GM21526 (cell line): ENCODE results near the gene CACNA1F.

Experiments
- ATAC-seq: cut with Tn5 transposase; IDR thresholded peaks from one replicate; pipeline ENCODE4 v1.9.1; 2021; ENCODE audit warnings: moderate library complexity; ENCODE audit not compliant: unreplicated experiment, low FRiP score

Gene CACNA1F

DNA sequence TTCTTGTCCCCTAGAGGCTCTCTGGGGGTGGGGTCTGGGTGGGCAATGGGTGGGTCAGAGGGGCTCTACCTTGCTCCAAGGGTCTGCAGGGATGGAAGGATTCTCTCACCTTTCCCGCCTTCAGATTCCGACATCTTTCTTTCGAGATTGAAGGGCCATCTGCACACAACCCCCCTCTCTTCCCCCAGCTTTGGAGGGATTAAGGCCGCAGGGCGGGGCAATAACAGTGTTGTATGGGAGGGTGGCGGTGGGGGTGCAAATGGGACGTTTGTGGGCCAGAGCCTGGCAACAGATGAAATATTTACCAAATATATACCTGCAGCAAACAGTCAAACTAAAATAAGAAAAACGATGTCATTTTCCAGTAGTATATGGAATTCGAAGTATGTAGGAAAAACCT is at the start of gene CACNA1F:
CACNA1F (minus strand) TSS at position 165 of the 400 bp plus-strand sequence; CDS start at position 134, 31 bp downstream.
- no peak for ATAC-seq

DNA sequence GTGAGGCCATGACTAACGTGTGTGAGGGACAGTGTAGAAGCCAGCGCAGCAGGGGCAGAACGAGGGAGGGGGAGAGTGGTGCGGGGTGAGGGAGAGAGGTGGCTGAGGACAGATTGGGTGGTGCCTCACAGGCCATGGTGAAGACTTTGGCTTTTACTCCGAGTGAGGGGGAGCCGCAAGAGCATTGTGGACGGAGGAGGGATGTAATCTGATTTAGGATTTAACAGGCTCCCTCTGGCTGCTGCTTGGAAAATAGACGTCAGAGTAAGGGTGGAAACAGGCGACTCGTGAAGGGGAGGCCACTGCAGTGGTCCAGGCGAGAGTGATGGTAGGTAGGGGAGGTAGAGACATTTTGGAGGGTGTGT is 49.5 kb upstream of the CACNA1F start:
- ATAC-seq, result no peak

DNA sequence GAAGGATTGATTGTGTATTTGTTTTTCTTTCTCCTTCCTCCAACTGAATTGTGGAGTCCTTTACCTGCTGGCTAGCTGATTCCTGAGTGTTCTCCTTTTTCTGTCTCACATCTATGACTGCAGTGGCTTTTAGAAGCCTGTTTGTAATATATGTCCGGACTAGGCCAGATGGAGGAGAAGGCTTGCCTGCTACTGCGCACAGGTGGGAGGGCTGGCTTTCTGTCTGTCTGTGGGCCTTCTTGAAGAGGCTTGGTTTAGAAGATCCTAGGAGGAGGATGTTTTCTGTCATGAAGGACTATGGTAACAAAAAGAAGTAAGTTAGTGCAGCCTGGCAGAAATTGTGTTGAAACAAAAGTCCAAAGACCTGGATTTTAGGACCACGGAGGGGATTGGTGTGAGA is 44.9 kb upstream of the CACNA1F start:
- ATAC-seq, result no peak

DNA sequence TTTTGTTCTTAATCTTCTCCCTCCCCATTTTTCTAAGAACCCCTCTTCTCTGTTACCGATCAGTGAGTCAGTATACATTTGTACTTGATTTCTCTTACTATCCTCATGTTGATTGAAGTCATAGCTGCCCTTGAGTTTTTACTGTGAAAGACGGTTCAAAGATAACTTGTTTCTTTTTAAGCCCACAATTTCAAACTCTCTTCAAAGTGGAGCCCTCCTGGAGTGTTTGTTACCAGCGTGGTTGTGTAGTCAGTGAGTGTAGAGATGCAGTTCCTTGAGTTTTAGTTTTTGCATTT is 44.3 kb upstream of the CACNA1F start:
- ATAC-seq, result no peak

DNA sequence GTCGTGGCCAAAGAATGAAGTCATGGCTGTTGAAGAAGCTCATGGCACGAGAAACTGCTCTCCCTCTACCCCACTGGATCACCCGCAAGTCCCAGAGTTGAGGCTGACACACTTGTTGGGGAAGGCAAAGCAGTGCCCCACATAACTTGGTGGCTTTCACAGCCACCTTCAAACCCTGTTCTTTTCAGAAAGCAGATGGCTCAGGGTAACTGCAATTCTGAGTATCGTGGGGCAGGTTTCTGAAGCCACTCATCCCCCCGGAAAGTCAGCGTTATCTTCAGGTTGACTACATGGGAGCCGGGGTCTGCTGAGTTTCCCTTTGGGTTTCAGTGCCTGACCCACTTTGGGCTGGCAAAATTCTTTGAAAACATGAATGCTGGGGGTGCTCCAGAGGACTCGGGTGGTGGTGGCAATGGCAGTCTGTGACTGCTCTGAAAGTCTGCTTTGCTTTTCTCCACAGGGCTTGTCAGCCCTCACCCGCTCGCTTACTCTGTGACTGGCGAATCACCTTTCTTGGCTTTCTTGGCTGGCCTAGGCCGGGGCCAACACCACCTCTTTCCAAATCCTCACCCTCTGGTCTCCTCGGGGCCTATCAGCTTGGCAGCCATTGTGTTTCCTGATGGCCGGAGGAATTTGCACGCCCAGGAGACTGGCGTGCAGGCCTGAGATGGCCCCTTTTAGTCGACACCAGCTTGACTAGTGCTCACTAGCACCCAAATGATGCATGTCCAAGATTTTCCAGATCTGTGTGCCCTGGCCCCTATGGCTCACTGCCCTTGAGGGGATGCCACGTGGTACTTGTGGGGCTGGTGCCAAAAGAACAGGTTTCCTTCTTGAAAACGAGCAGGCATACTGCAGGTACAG is 43.8 kb upstream of the CACNA1F start:
- no peak for ATAC-seq

DNA sequence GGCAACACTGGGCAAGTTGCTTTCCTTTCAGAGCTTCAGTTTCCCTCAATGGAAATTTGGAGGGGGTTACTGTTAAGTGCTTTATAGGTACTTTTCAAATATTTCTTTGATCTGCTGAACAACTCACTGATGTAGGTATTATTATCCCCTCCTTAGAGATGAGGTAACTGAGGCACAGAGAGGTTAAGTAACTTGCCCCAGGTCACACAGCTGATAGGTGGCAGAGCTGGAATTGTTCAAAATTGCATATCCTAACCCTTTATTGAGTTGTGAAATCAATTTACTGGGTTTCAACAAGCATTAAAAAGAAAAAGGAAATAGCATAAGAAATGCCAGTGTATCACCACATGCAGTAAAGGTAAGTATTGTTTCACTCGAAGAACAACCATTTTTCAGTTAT is 43.1 kb upstream of the CACNA1F start:
- no peak for ATAC-seq

DNA sequence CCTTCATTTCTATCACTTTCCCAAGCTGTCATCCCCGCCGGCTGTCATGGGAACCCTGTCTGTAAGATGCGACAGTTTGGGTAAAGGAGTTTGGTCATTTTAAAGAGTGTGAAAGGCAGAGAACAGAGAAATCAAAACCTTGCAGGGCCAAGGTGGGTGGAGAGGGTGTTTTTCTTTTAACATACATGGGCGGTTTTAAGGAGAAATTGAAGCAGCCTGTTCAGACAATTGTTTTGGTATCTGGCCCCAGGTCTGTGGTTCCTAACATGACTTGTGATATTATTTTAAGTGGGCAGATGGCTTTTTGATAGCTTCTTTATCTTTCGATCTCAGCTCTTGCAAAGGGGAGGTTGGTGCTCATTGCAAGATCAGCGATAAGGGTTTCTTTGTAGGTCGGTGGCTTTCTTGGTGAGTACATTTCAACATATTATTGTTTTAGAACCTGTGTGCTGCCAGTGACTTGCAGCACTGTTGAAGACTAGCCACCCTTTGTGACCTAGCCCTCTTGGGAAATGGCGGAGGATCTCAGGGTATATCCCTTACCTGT is 40.1 kb upstream of the CACNA1F start:
- no peak for ATAC-seq

DNA sequence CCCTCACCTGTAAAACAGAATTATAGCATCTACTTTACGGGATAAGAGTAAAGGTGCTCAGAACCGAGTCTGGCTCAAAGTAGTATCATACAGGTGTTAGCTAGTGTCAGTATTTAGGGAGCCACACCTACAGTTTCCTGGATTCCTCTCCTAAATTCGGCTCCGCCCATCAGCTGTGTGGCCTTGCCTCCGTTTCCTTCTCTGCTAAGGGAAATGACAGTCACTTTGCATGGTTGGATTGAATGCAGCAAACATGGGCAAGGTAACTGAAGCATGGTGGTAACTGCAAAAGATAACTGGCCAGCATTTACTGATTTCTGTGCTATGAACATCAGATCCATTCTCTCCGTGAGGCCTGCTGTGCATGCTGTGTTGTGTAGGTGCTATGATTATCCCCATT is 39.3 kb upstream of the CACNA1F start:
- ATAC-seq, result no peak

DNA sequence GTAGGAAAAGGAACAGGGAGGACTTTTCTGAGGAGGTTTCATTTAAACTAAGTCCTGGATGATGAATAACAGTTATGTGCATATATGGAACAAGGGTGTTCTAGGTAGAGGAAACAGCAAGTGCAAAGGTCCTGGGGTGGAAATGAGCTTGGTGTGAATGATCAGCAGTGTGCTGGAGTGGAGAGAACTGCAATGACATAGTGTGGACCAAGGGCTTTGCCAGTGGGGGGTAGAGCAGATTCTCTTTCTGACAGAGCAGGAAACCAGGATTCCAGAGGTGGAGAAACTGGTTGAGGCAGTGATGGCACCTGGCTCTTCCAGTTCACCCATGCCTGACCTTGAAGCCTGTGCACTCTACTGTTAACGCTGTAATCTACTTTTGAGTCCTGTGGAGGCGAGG is 38.2 kb upstream of the CACNA1F start:
- ATAC-seq, result no peak

DNA sequence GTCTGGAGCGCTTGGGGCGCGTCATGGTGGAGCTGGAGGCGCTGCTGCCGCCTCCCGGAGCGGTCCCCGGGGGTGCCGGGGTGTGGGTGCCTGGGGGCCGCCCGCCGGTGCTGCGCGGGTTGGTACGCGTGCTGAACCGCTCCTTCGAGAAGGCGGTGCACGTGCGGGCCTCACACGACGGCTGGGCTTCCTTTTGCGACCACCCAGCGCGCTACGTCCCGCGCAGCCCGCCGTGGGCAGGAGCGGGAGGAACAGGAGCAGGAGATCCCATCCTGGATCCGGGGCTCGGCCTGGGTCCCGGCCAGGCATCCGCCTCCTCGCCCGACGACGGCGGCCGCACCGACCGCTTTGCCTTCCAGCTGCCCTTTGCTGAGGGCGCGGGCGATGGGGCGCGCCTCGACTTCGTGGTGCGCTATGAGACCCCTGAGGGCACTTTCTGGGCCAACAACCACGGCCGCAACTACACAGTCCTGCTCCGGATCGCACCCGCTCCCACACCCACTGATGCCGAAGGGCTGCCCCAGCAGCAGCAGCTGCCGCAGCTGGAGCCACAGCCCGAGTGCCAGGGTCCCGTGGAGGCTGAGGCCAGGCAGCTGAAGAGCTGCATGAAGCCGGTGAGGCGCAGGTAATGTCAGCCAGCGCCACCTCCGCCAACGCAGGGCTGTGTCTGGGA is 37.2 kb upstream of the CACNA1F start:
- no peak for ATAC-seq

DNA sequence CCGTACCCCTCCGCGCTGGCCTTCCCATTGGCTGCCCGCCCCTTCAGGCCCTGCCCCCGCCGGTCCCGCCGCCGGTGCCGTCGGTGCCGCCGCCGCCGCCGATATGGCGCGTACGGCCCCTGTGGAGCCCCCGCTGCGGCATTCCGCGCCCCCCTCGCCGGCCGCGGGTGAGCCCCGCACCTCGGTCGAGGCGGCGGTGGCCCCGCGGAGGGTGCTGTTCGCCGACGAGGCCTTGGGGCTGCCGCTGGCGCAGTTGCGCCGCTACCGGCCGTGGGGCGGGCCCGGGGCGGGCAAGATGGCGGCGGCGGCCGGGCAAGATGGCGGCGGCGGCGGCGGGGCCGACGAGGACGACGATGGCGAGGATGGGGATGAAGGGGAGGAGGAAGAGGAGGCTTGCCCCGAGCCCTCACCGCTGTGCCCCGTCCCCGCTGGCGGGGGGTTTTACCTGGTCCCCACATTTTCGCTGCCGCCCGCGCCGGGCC is 36.7 kb upstream of the CACNA1F start, which contains the start of gene PPP1R3F:
PPP1R3F (plus strand) TSS at position 27 of the 482 bp plus-strand sequence; CDS start at position 104, 77 bp downstream.
- ATAC-seq, result peak; percentile 12

DNA sequence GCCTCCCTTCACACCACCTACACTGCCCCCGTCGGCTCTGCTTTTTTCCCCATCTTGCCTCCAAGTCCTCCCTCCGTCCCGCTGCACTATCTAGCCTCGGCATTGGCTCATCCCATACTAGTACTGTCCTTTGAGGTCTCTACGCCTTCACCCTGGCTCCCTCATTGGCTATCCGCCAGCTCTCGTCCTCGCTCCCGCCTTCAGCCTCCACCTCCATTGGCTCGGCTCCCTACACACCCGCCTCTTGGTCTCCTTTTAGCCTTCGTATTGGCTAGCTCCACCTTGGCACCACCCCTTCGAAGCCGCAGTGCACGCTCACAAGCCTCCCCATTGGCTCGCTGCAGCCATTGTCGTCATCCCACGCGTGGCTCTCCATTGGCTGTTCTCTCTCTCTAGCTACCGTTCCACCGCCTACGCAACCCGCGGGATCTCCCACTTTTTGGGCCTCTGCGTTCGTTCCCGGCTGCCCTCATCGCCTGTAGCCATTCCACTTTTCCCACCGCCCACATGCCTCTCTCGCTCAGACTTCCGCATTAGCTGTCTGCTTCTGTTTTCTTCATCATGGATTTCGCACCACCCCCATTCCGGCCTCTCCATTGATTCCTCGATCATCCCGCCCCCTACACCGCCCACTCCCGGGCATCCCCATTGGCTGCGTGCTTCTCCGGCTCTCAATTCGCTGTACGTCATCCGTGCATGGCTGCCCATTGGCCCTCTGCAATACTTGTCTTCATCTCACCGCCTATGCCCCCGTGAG is 36.0 kb upstream of the CACNA1F start:
- ATAC-seq, result peak; percentile 80

DNA sequence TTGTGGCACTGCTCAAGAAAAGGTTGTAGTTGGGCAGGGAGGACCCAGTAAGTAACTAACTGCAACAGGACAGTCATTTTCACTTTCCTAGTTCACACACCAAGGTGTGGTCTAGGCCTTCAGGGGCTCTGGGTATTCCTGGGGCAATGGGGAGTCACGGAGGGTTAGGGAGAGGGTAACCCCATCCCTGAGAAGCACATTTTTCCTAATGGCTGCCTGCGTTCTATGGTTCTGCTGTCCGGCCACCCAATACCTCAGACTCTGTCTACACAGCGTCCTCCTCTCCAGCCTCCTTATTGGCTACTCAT is 35.5 kb upstream of the CACNA1F start:
- ATAC-seq, result no peak

DNA sequence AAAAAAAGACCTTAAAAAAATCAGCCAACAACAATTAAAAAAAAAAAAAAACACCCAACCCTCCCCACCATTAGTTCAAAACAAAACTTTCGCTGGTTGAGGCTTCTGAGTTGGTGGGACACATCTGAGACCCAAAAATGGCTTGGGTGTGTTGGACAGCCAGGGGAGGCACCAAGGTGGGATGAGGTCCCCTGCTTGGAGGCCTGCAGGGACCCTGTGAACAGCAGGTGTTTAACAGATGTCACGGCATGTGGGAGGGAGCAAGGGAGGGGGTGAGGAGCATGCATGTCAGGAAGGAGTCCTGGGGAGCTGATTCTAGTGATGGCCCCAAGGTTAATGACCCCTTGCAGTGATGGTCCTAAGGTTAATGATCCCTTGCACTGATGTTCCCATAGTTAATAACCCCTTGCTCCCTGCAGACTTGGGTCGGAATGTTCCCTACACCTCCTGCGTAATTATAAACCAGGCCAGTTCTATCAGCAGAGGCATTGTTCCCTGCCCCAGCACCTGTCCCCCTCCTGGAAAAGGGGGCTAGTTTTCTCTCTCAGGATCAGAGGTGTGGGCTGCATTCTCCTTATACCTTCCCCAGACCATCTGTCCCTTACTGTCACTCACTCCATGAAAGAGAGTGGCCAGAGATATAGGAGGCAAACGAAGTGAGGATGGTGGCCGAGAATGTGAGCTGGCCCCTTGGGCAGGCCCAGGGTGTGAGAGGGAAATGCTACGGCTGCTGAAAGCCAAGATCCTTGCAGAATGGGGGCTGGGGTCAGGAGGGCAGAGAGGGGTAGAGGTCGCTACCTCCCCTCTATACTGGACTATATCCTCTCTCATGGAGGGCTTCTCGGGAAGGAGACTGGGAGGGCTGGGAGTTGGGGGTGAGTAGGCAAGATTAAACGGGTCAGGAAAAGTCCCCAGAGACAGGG is 33.6 kb upstream of the CACNA1F start:
- no peak for ATAC-seq

DNA sequence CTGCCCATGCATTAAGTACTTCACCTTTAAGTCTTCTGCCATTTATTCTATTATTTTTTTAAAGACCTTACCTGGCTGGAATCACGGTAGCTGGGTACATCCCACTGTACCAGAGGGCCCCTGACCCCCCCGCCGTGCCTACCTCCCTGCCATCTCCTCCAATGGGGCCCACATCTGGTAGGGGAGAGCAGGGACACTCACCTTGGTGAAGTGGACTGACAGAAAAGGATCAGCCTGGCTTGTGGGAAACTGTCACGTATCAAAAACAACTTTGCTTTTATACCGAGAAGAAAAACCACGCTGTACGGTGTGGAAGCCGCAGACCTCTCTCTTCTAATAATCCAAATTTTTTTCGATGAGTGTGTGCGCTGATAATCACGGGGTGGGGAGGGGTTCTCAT is 31.3 kb upstream of the CACNA1F start, which contains the start of gene FOXP3:
FOXP3 (minus strand) TSS at position 251 of the 400 bp plus-strand sequence. CDS start 6,205 bp downstream, outside the sequence.
- no peak for ATAC-seq

DNA sequence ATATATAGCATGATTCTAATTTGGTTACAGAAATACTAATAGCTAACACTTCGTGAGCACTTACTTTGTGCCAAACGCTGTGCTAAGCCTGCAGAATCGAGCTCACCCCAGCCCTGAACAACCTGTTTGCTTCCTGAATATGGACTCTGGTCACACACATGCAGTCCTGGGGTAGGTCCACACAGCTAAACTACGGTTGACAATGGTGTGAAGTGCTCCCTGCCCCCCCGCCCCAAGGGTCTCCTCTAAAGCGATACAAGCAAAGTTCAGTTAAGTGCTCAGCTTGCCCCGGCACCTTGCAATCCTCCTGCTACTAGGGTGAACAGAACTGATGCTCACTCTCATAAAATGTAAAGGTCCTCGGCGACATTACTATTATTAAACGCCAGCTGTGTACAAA is 30.5 kb upstream of the CACNA1F start:
- ATAC-seq, result no peak

DNA sequence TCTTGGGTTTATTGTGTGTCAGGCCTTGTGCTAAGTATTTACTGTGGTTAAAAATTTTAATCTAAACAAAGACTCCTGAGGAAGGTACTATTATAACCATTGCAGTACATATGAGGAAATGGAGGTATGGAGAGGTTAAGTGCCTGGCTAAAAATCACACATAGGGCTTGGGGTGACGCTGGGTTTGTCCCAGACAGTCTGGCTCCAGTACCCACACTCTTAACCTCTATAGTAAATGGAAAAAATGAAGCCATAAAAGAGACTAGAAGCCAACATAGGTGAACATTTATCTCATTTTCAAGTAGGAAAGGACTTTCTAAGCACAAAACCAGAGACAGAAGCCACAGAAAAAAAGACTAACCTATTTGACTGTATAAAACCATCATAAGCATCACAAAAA is 29.5 kb upstream of the CACNA1F start:
- ATAC-seq, result no peak

DNA sequence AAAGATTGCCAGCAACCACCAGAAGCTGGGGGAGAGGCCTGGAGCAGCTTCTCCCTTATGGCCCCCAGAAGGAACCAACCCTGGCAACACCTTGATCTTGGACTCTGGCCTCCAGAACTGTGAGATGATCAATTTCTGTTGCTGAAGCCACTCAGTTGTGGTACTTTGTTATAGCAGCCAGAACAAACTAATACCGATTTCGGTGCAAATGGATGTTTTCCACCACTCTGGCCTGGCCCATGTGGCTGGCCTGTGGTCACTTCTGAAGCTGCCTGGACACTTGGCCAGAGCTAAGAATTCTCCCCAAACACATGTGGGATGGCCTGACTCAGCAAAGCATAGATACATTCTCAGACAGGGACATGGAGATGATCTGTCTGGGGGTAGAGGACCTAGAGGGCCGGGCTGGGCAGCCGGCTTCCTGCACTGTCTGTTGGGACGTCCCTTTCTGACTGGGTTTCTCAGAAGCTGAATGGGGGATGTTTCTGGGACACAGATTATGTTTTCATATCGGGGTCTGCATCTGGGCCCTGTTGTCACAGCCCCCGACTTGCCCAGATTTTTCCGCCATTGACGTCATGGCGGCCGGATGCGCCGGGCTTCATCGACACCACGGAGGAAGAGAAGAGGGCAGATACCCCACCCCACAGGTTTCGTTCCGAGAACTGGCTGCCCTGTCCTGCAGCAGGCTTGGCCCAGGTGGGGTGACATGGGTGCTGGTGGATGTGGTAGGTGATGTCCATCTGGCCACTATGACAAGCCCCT is 27.3 kb upstream of the CACNA1F start:
- ATAC-seq, result no peak

DNA sequence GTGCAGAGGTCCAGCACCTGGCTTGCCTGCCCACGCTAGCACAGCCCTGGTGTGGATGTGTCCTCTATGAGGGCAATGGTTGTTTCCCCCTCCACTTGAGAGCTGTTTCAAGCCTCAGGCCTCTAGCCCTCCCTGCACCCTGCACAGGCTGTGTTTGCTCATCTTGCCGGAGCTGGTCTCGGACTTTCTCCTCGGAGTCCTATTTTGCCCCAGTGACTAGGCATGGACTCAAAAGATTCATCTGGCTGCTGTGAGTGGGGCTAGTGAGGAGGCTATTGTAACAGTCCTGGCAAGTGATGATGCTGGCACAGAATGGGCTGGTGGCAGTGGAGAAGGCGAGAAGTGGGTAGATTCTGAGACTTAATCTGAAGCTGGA is 25.6 kb upstream of the CACNA1F start:
- no peak for ATAC-seq
